GM20000 (cell line): ENCODE results near the gene DSG1.
A peak's percentile ranks its signal among the peaks of the same experiment; 100 is the strongest.
"Not testable (repeated sequence)": the region's sequence is repeated elsewhere in the genome, so short reads cannot be mapped to it uniquely, and the experiment has no call there.

Experiments used
- DNase-seq: peaks from one replicate; pipeline ENCODE4 v3.0.0; 2012; ENCODE audit warnings: low spot score
- CTCF ChIP-seq: IDR thresholded peaks from 2 replicates; pipeline ENCODE4 v1.5.1; 2012; ENCODE audit warnings: mild to moderate bottlenecking, control low read depth; ENCODE audit errors: extremely low read depth, missing control alignments

DSG1 gene

GRCh38 chr18:31343454-31343853, 25.5 kb downstream of the DSG1 start:
- DNase-seq = no peak
- TF ChIP-seq CTCF = no peak

GRCh38 chr18:31353336-31353735, 35.4 kb downstream of the DSG1 start:
- not testable (repeated sequence) for DNase-seq

- no peak for TF ChIP-seq CTCF
- no peak for DNase-seq
Observed at GRCh38 chr18:31354990-31355389, 37.0 kb downstream of the DSG1 start.

- TF ChIP-seq CTCF = no peak
- DNase-seq = peak; percentile 6
Observed at GRCh38 chr18:31356025-31356424, 38.1 kb downstream of the DSG1 start.

- no peak for TF ChIP-seq CTCF
- no peak for DNase-seq
Observed at GRCh38 chr18:31364190-31364589, 46.2 kb downstream of the DSG1 start.

- DNase-seq = no peak
Observed at GRCh38 chr18:31369478-31369877, 51.5 kb downstream of the DSG1 start.

GRCh38 chr18:31371989-31372388, 54.0 kb downstream of the DSG1 start:
- DNase-seq = no peak
- TF ChIP-seq CTCF = no peak

More at GRCh38 chr18:31369478-31369877, 51.5 kb downstream of the DSG1 start:
- TF ChIP-seq CTCF = no peak

GRCh38 chr18:31373641-31374040, 55.7 kb downstream of the DSG1 start:
- TF ChIP-seq CTCF = no peak
- no peak for DNase-seq
